CD4-positive, alpha-beta T cell treated with Interleukin-15 for 4 hours (primary cell): ENCODE results near the gene SEBOX.
A peak's percentile ranks its signal among the peaks of the same experiment; 100 is the strongest.

Source experiments
- DNase-seq: peaks from one replicate; pipeline ENCODE4 v3.0.0-alpha.2; 2020; ENCODE audit warnings: low spot score

SEBOX gene

DNA sequence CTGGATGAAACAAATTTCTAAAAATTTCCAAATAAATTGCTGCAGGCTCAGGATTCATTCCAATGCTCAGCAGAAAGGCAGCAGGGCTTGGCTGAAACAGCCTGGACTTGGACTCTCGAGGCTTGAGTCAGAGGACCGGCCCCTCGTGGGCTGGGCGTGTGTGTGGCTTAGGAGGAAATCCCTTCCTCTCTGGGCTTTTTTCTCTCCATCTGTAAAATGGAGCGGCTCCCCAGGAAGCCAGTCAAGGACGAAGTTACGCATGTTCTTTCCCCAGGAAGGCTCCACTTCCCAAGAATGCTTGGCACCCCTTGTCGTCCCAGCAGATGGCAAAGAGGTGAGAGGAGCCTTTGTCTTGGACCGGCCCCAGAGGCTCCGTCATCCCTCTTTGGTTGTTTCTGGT is 27.5 kb upstream of the SEBOX start:
- no peak for DNase-seq

DNA sequence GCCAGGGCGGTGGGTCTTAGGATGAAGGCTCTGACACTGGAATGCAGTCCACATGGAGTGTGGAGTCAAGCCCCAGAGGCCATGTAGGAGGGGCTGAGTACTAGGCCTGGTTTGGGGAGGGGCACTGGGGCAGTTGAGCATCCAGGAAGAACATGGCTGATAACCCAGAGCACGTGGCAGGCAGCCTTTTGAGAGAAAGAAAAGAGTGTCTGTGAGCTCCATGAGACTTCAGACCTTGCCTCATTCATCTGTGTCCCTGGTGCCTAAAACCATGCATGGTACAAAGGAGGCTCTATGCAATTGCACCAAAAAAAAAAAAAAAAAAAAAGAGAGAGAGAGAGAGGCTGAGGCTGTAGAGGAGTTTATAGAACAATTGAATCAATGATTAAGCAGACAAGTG is 26.4 kb upstream of the SEBOX start:
- DNase-seq, result no peak

DNA sequence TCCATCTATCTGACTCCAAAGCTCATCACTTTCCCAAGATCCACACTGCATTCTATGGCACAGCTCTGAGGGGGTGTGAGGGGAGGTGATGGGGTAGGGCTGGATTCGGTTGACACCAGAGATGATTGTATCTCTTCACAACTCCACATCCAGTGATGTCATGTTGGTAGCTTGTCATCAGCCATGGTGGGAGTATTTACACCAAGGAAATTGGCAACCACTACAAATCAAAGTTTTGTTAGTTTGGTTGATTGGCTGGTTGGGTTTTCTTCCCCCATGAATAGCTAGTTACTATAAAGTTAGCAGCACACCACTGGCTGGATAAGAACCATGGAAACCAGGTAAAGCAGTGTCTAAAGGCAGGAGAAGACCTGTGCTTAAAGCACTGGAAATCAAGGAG is 26.0 kb upstream of the SEBOX start:
- DNase-seq, result no peak

DNA sequence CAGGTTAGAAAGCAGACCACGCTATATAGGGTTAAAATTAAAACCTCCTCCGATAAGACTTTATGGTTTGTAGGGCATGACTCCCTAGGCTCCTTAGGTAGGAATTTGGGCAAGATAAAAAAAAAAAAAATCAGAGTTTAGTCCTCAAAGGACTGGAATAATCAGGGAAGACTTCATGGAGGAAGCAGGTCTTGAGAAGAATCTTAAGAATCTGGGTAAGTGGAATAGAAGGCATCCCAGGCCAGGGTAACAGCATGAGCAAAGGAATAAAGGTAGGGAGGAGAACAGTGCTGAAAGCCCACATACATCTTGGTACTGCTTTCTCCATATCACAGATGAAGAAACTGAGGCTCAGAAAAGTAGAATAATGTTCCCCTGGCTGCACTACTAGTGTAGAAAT is 25.6 kb upstream of the SEBOX start:
- DNase-seq, result no peak

DNA sequence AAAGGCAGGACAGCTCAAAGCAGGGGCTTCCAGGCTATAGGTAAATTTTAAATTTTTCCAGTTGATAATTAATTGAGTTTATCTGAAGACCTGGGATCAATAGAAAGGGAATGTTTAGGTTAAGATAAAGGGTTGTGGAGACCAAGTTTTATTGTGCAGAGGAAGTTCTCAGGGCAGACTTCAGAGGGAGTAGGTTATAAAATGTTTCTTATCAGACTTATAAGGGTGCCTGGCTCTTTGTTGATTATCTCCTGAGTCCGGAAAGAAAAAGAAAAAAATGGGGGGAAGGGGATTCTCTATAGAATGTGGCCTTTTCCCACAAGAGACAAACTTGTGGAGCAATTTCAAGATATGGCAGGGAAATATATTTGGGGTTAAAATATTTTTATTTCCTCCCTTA is 25.1 kb upstream of the SEBOX start:
- no peak for DNase-seq

DNA sequence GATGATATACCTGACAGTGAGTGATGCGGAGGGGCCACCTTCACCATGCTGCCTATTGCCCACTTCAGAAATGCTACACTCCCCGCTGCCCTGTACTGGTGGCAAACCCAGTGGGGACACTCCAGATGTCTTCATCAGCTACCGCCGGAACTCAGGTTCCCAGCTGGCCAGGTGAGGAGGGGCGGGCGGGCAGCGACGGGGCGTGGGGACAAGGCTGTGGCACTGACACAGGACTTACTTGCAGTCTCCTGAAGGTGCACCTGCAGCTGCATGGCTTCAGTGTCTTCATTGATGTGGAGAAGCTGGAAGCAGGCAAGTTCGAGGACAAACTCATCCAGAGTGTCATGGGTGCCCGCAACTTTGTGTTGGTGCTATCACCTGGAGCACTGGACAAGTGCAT is 23.1 kb upstream of the SEBOX start:
- DNase-seq, result no peak

DNA sequence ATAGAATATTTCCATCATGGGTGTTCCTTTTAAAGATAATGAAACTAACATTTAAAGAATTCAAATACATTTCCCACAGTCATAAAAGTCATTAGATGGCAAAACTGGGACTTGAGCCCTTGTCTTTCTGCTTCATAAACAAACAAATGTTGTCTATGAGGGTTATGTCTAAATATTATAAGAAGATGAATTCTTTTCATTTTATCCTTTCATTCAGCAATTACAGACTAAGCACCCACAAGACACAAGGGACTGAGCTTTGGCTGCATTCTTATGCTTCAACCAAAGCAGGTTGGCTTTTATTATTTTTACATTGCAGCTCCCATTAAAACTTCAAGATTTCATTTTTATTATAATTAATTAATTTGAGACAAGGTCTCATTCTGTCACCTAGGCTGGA is 21.4 kb upstream of the SEBOX start:
- DNase-seq, result no peak

DNA sequence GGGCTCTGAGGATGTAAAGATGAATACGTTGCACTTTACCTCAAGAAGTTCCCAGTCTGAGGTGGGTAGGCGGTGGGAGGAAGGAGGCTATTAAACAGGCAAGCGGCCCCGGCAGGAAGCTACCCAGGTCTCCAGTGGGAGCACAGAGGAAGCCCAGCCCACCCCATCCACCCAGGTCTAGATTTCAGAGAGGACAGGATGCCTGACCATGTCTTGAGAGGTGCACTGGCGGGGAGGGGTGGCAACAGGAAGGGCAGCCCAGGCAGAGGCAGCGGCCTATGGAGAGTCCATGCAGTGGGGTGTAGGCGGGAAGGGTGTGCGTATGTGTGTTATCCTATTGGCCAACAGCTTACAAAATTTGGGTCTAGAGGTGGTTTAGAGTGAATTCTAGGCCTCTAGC is 20.4 kb upstream of the SEBOX start:
- no peak for DNase-seq

DNA sequence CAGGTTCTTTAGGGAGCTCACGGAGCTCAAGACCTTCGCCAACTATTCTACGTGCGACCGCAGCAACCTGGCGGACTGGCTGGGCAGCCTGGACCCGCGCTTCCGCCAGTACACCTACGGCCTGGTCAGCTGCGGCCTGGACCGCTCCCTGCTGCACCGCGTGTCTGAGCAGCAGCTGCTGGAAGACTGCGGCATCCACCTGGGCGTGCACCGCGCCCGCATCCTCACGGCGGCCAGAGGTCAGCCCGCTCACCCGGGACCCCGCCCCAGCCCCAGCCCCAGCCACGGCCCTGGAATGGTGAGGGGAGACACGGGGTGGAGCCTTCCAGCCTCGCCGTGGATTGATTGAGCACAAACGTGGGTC is 20.0 kb upstream of the SEBOX start:
- no peak for DNase-seq

DNA sequence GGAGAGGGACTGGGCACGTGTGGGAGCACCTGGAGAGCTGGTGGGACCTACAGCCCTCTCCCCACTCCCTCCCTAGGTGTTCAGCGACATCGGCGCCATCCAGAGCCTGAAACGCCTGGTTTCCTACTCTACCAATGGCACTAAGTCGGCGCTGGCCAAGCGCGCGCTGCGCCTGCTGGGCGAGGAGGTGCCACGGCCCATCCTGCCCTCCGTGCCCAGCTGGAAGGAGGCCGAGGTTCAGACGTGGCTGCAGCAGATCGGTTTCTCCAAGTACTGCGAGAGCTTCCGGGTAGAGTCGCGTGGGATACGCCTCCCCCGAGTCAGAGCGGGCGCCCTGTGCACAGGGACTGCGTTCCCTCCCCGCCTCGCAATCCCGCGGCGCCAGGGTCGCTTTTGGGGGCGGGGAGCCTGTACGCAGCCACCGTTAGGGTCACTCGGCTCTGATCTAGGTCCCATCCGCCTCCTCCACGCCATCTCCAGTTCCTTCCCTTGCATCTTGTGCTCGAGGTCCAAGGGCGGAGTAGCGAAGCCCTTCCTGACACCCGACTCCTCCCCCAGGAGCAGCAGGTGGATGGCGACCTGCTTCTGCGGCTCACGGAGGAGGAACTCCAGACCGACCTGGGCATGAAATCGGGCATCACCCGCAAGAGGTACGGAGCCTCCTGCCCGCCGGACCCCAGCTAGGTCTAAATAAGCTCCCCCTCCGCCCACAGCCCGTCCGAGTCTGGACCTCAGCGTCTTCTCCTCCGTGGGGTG is 19.5 kb upstream of the SEBOX start:
- DNase-seq, result peak; percentile 60

DNA sequence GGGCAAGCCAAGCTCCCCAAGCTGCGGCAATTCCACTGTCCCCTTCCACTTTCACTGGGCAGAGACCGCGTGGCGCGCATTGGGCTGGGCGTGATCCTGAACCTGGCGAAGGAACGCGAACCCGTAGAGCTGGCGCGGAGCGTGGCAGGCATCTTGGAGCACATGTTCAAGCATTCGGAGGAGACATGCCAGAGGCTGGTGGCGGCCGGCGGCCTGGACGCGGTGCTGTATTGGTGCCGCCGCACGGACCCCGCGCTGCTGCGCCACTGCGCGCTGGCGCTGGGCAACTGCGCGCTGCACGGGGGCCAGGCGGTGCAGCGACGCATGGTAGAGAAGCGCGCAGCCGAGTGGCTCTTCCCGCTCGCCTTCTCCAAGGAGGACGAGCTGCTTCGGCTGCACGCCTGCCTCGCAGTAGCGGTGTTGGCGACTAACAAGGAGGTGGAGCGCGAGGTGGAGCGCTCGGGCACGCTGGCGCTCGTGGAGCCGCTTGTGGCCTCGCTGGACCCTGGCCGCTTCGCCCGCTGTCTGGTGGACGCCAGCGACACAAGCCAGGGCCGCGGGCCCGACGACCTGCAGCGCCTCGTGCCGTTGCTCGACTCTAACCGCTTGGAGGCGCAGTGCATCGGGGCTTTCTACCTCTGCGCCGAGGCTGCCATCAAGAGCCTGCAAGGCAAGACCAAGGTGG is 16.3 kb upstream of the SEBOX start:
- no peak for DNase-seq

DNA sequence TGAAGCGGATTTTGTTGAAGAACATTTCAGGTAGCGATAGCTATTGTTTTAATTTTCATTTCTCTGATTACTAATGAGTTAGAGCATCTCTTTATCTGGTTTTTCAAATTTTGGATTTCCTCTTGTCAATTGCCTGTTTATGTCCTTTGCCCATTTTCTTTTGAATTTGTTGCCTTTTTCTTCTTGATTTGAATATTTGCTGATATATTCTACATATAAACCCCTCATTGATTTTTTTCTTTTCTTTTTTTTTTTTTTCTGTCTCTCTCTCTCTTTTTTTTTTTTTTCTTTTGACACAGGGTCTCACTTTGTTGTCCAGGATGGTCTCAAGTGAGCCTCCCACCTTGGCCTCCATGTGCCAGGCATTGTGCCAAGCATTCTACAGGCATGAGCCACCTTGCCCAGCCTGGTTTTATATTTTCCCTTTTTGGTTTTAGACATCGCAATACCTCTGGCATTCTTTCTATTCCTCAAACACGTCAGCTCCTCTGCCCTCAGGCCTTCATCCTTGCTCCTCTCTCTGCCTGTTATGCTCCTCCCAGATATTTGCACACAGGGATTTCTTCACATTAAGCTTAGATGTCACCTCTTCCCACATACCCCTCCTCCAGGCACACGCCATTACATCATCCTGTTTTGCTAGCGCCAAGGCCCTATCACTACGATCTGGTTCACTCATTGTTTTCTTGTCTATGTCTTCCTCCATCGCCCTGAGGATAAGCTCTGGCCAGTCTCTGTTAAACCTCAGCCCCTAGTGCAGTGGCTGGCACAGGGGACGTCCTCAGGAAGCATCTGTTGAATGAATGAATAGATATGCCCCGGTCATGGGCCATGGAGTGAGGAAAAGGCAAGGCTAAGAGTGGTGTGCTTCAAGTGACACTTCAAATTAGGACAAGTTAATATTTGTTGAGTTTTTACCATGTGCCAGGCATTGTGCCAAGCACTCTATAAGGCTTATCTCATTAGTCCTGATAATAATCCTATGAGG is 15.1 kb upstream of the SEBOX start:
- DNase-seq, result no peak

DNA sequence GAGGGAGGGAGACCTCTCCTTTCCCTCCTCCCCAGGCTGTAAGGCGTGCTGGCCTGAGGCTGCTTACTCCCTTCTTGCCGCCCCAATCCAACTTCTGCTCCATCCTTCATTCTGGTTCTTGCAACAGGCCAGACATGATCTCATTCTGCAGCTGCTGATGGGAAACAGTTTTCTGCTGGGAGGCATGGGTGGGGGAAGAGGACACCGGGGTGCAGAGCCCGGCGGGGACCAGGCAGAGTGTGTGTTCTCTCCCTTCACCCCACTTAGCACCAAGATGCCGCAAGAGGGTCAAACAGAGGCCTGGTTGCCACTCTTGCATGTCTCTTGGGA is 7.9 kb upstream of the SEBOX start:
- DNase-seq, result no peak

DNA sequence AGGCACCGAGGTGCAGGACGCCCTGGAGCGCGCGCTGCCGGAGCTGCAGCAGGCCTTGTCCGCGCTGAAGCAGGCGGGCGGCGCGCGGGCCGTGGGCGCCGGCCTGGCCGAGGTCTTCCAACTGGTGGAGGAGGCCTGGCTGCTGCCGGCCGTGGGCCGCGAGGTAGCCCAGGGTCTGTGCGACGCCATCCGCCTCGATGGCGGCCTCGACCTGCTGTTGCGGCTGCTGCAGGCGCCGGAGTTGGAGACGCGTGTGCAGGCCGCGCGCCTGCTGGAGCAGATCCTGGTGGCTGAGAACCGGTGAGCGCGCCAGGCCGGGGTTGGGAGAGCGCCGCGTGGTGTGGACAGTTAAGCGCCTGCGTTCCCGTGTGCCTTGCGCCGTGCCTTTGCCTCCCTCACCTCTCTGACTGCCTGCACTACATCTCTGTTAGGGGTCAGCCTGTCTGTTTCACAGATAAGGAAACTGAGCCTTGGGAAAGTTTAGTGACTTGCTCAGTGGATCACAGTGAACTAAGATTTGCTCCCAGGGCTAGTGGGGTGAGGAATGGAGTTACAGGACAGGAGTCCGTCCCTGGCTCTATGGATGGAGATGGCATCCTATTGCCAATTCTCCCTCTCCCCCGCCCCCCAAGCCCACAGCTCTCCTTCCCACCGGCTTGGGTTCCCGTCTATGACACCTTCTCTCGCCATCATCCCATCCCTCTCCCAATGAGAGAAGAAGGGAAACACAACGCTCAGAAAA is 7.4 kb upstream of the SEBOX start:
- no peak for DNase-seq

DNA sequence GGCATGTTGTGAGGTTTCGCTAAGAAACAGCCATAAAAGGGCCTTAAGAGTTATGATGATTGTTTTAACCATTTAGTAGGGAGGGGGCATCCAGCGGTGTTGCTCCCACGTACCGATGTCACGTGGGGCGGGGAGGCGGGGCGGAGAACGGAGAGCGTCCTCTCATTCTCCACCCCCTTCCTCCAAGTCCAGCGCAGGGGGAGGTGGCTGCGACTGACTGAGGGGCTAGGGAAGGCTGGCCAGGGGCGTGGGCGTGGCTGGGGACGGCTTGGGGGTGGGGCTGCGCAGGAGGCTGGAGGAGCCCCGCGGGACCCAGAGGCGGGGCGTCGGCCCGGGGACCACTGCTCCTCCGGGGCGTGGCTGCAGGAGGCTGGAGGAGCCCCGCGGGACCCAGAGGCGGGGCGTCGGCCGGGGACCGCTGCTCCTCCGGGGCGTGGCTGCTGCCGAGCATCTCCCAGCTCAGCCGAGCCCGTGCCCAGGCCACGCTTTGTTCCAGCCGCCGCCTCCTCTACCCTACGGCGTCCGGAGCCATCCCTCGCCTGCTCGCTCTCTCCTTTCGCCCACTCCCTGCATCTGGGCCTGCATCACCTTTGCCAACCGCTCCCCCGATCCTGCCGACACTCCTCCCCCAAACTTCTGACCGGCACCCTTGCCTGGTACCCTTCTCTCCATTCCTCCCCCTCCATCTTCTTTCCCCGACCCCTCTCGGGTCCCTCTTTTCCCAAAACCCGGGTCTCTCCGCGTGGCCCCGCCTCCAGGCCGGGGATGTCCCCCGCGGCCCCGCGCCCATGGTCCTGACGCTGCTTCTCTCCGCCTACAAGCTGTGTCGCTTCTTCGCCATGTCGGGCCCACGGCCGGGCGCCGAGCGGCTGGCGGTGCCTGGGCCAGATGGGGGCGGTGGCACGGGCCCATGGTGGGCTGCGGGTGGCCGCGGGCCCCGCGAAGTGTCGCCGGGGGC is 6.5 kb upstream of the SEBOX start, which contains the start of gene SARM1:
Gene SARM1, plus strand, starts transcription at position 450 of the 958 bp plus-strand sequence. Its CDS starts 339 bp downstream, at position 789.
- peak; percentile 91 for DNase-seq

DNA sequence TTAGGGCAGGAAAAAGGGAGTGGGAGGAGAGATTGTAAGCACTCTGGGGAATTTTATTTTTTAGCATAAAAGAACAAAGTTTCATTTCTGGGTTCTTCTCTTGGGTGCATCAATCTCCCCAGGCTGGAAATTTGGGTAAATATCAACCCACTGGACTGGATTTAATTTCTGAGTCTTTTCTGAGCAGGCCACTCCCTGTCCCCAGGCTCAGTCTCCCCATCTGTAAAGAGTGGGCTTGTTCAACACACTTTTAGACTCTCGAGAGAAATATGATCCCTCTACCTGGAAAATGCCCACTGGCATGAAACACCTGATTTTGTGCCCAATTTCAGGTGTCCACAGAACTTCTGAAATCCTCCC is 5.7 kb upstream of the SEBOX start:
- no peak for DNase-seq

DNA sequence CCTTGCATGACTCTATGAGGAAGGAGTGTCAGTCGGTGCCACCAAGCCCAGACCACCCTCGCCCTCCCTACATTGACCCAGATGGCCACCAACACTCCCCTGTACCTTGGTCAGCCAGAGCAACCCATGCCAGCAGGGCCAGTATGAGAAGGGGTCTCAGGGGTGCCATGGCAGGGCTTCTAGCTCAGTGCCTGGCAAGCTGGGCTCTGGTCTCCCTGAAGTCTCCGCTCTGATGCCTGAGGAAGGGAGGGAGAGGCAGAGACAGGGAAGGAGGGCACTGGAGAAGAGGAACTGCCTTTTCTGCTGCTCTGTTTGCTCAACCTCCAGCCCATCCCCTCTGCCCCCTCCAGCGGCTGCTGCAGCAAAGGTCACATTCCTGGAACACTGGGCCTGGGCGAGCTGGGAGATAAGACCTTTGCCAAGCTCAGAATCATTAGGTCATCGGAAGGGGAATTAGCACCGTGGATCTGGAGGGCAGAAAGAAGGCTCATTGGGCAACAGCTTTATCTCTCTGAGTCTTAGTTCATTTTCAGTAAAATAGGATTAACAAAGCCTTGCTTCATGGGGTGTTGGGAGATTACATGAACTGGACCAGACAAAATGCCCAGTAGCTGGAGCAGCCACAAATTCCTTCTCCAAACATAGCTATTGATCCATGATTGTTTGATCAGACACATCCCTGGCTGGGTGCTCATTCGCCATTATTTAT is 5.2 kb upstream of the SEBOX start, which contains the start of gene VTN:
Gene VTN, minus strand, starts transcription at position 273 of the 709 bp plus-strand sequence. Its CDS starts 104 bp downstream, at position 169.
- no peak for DNase-seq

DNA sequence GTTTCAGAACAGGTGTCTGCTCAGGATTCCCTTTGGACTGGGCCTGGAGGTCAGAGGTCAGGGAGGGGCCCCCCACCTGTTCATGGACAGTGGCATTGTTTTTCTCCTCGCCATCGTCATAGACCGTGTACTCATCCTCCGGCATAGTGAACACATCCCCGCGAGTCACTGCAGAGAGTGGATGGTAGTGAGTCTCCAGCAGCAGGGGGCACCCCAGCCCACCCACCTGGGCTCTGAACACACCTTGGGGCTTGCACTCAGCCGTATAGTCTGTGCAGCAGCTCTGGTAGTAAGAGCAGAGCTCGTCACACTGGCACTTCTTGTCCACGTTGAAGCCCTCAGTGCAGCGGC is 4.7 kb upstream of the SEBOX start:
- DNase-seq, result no peak

DNA sequence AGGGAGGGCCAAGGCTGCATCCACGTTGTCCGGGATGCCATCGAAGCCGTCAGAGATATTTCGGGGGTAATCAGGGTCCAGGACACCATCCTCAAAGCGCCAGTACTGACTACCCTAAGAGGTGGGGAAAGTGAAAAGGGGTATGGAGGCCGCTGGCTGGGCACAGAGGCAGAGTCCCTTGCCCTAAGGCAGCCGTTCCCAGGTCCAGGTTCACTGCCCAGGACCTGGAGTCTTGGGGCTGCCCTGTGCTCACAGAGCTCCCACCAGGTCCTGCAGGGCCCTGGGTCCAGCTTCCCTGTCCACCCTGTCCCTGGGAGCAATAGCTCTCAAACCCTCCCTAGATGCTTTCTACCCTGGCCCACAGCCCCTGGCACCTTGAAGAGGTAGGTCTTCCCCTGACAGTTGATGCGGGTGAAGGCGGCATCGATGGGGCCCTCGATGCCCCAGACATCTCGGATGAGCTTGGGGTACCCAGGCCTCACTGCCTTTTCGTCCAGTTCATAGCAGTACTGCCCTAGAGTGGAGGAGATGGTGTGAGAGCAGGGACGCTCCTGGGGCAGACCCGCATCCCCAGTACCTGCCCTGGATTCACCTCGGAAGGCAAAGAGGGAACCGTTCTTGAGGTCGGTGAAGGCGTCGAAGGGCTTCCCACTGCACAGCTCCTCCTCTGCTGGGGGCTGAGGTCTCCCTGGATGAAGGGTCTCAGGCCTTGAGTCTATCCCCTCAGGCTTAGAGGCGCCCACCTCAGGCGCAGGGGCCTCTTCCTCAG is 4.1 kb upstream of the SEBOX start:
- no peak for DNase-seq
